OCI-LY1 (cell line): Measurements from ENCODE around the gene RPP25L.

Experiments used
- H2AFZ ChIP-seq: fragments of 200-600 bp; sonication (generic), shearing (Covaris generic); 2 replicates; pipeline ENCODE4 v1.6.0; 2014; ENCODE audit warnings: antibody characterized with exemption, mild to moderate bottlenecking, low read length
- H3F3A ChIP-seq: fragments of 200-600 bp; sonication (generic), shearing (Covaris generic); 2 replicates; pipeline ENCODE4 v1.6.0; 2014; ENCODE audit warnings: mild to moderate bottlenecking, antibody characterized with exemption, low read length, moderate library complexity; ENCODE audit not compliant: insufficient read depth
- H3K27ac ChIP-seq: fragments of 200-600 bp; sonication (generic); 2 replicates; pipeline ENCODE4 v1.5.1; 2014; ENCODE audit warnings: low read length, mixed run types, mild to moderate bottlenecking, low read depth; ENCODE audit not compliant: poor library complexity, severe bottlenecking
- H3K27me3 ChIP-seq: fragments of 200-600 bp; sonication (generic); 2 replicates; pipeline ENCODE4 v1.6.0; 2014; ENCODE audit warnings: antibody characterized with exemption, mild to moderate bottlenecking, low read length, moderate library complexity; ENCODE audit not compliant: insufficient read depth
- H3K36me3 ChIP-seq: fragments of 200-600 bp; sonication (generic); 2 replicates; pipeline ENCODE4 v1.6.1; 2014; ENCODE audit warnings: mild to moderate bottlenecking, antibody characterized with exemption, low read length, moderate library complexity, mixed read lengths; ENCODE audit not compliant: insufficient read depth
- H3K4me1 ChIP-seq: fragments of 200-600 bp; sonication (generic); 2 replicates; pipeline ENCODE4 v1.5.1; 2014; ENCODE audit warnings: mild to moderate bottlenecking, low read length, moderate library complexity; ENCODE audit not compliant: insufficient read depth, severe bottlenecking
- H3K4me2 ChIP-seq: fragments of 200-600 bp; sonication (generic), shearing (Covaris generic); 2 replicates; pipeline ENCODE4 v1.6.1; 2014; ENCODE audit warnings: low read length
- H3K4me3 ChIP-seq: fragments of 200-600 bp; sonication (generic); 2 replicates; pipeline ENCODE4 v1.5.1; 2014; ENCODE audit warnings: low read length, low read depth, mild to moderate bottlenecking, mixed read lengths; ENCODE audit not compliant: poor library complexity, severe bottlenecking
- H3K79me2 ChIP-seq: fragments of 200-600 bp; shearing (Covaris generic); 2 replicates; pipeline ENCODE4 v1.6.1; 2016; ENCODE audit warnings: mixed run types, low read length, mixed read lengths; ENCODE audit not compliant: insufficient read depth
- H3K9ac ChIP-seq: fragments of 200-600 bp; sonication (generic), shearing (Covaris generic); 2 replicates; pipeline ENCODE4 v1.6.1; 2014; ENCODE audit warnings: mild to moderate bottlenecking, low read length, mixed read lengths
- H3K9me2 ChIP-seq: fragments of 200-600 bp; sonication (generic), shearing (Covaris generic); 2 replicates; pipeline ENCODE4 v1.6.1; 2014; ENCODE audit warnings: low read depth, mild to moderate bottlenecking, low read length, mixed read lengths
- H3K9me3 ChIP-seq: fragments of 200-600 bp; shearing (Covaris generic); 2 replicates; pipeline ENCODE4 v1.6.1; 2014; ENCODE audit warnings: low read length, mixed read lengths
- H4K20me1 ChIP-seq: fragments of 200-600 bp; sonication (generic), shearing (Covaris generic); 2 replicates; pipeline ENCODE4 v1.6.0; 2016; ENCODE audit warnings: mild to moderate bottlenecking, low read length; ENCODE audit not compliant: insufficient read depth
- CTCF ChIP-seq: fragments of 200-600 bp; sonication (generic), shearing (Covaris generic); IDR thresholded peaks from 2 replicates; pipeline ENCODE4 v1.5.1; 2017; ENCODE audit warnings: mild to moderate bottlenecking, antibody characterized with exemption, low read length, moderate library complexity, mixed read lengths
- EZH2 ChIP-seq: fragments of 200-600 bp; sonication (generic), shearing (Covaris generic); IDR thresholded peaks from 2 replicates; pipeline ENCODE4 v1.8.0; 2017; ENCODE audit warnings: borderline replicate concordance, mixed run types, mild to moderate bottlenecking, antibody characterized with exemption, low read length, moderate library complexity, mixed read lengths

RPP25L gene

GRCh38 chr9:34611811-34612787 is at the start of gene RPP25L:
Gene RPP25L, minus strand, starts transcription at chr9:34612097. Its CDS starts 801 bp downstream, at chr9:34611296.
- H3K36me3 ChIP-seq = peaks cover 27% of the 10 kb centered on the region

GRCh38 chr9:34659592-34660253 is 47.8 kb upstream of the RPP25L start:
- Histone ChIP-seq H3K4me3 (no peak overlapping the region), H3K4me1 (peaks cover 3% of the 10 kb centered on the region), H3K36me3 (no peaks in the 10 kb centered on the region), H3K9me2 (no peaks in the 10 kb centered on the region), H3F3A (0 out of 2 replicates have a peak, but pooled peaks cover 3% of the 10 kb centered on the region), H3K9me3 (no peaks in the 10 kb centered on the region), H3K27me3 (no peaks in the 10 kb centered on the region; the same call in 1 of the 2 replicates), H3K27ac (no peak overlapping the region), H3K9ac (no peak overlapping the region), H3K79me2 (no peaks in the 10 kb centered on the region), H4K20me1 (no peaks in the 10 kb centered on the region), H2AFZ (no peak overlapping the region), H3K4me2 (no peak overlapping the region)
- TF ChIP-seq CTCF = no peak
- no peak for TF ChIP-seq EZH2

More at GRCh38 chr9:34611811-34612787, at the start of gene RPP25L:
- H3K9ac ChIP-seq = peak within 1 kb of the TSS; percentile 92
- peak within 1 kb of the TSS; percentile 98 for H3K4me3 ChIP-seq
- no peaks in the 10 kb centered on the region for H3K79me2 ChIP-seq
- peak within 1 kb of the TSS; percentile 58 for H3K27ac ChIP-seq
- H3K4me2 ChIP-seq = peak within 1 kb of the TSS; percentile 93
- no peaks in the 10 kb centered on the region for H3K27me3 ChIP-seq
- no peaks in the 10 kb centered on the region for H3K9me2 ChIP-seq
- TF ChIP-seq CTCF (no peak), EZH2 (no peak)
- H3K9me3 ChIP-seq = no peaks in the 10 kb centered on the region
- no peaks in the 10 kb centered on the region for H4K20me1 ChIP-seq
- no peak within 1 kb of the TSS for H2AFZ ChIP-seq
- no peaks in the 10 kb centered on the region for H3F3A ChIP-seq
- peaks cover 20% of the 10 kb centered on the region for H3K4me1 ChIP-seq

GRCh38 chr9:34658461-34658860 is 46.6 kb upstream of the RPP25L start:
- no peak overlapping the region for H3K4me2 ChIP-seq

More at GRCh38 chr9:34658461-34658860, 46.6 kb upstream of the RPP25L start:
- H3F3A ChIP-seq = no peaks in the 10 kb centered on the region
- no peak overlapping the region for H3K9ac ChIP-seq
- no peak overlapping the region for H3K27ac ChIP-seq
- H3K9me3 ChIP-seq = no peaks in the 10 kb centered on the region
- no peak overlapping the region for H2AFZ ChIP-seq
- H3K4me1 ChIP-seq = no peaks in the 10 kb centered on the region
- no peaks in the 10 kb centered on the region for H3K79me2 ChIP-seq
- no peaks in the 10 kb centered on the region; the same call in 1 of the 2 replicates for H3K27me3 ChIP-seq
- no peaks in the 10 kb centered on the region for H4K20me1 ChIP-seq
- no peak for TF ChIP-seq EZH2
- TF ChIP-seq CTCF = no peak
- H3K9me2 ChIP-seq = no peaks in the 10 kb centered on the region
- H3K4me3 ChIP-seq = no peak overlapping the region
- no peaks in the 10 kb centered on the region for H3K36me3 ChIP-seq
